Measurements from ENCODE around the gene CDH12.

DNA sequence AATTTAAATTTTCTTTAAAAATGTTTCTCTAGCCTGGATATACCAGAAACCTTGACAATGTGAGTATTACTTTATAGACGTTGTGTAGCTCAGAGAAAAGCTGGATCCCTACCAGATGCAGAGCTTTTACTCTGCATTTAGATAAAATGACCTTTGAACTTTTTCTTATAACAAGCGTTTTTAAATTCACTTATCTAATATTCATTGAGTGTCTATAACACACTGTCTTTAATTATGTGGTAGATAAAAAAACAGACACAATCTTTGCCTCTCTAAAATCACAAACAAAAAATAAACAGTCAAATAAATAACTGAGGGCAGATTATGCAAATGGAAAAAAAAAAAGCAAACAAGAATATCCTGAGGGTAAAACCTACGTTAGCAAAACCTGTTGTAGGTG lies 773.6 kb downstream of the CDH12 start:
- TF ChIP-seq, protein P1, sequence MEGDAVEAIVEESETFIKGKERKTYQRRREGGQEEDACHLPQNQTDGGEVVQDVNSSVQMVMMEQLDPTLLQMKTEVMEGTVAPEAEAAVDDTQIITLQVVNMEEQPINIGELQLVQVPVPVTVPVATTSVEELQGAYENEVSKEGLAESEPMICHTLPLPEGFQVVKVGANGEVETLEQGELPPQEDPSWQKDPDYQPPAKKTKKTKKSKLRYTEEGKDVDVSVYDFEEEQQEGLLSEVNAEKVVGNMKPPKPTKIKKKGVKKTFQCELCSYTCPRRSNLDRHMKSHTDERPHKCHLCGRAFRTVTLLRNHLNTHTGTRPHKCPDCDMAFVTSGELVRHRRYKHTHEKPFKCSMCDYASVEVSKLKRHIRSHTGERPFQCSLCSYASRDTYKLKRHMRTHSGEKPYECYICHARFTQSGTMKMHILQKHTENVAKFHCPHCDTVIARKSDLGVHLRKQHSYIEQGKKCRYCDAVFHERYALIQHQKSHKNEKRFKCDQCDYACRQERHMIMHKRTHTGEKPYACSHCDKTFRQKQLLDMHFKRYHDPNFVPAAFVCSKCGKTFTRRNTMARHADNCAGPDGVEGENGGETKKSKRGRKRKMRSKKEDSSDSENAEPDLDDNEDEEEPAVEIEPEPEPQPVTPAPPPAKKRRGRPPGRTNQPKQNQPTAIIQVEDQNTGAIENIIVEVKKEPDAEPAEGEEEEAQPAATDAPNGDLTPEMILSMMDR (IDR thresholded peaks at IDR 0.05), result no peak
- no peak for TF ChIP-seq POLR2A (IDR thresholded peaks at IDR 0.05)

Measured in vagina (tissue), 2 donors.